EL (cell line): ENCODE measurements around the gene TBC1D22A.

Source experiments
- DNase-seq: peaks from one replicate; pipeline ENCODE4 v3.0.0-alpha.2; 2016

Gene TBC1D22A

GRCh38 chr22:47005506-47006408 lies 243.3 kb downstream of the TBC1D22A start:
- DNase-seq, result no peak

GRCh38 chr22:47006433-47006832 lies 244.0 kb downstream of the TBC1D22A start:
- no peak for DNase-seq

- DNase-seq, result no peak
Measured at GRCh38 chr22:47006869-47007268, 244.4 kb downstream of the TBC1D22A start.

GRCh38 chr22:47007496-47007895 lies 245.0 kb downstream of the TBC1D22A start:
- no peak for DNase-seq

GRCh38 chr22:47008208-47008885 lies 245.9 kb downstream of the TBC1D22A start:
- DNase-seq, result no peak

- DNase-seq, result no peak
Measured at GRCh38 chr22:47009304-47010101, 247.1 kb downstream of the TBC1D22A start.

- DNase-seq, result no peak
Measured at GRCh38 chr22:47010211-47010610, 247.8 kb downstream of the TBC1D22A start.

GRCh38 chr22:47011131-47011858 lies 248.8 kb downstream of the TBC1D22A start:
- DNase-seq, result no peak

- no peak for DNase-seq
Measured at GRCh38 chr22:47011859-47012258, 249.4 kb downstream of the TBC1D22A start.

GRCh38 chr22:47012589-47013370 lies 250.3 kb downstream of the TBC1D22A start:
- DNase-seq, result peak; percentile 48

GRCh38 chr22:47013861-47014635 lies 251.6 kb downstream of the TBC1D22A start:
- DNase-seq, result no peak

- DNase-seq, result no peak
Measured at GRCh38 chr22:47014636-47015345, 252.3 kb downstream of the TBC1D22A start.

- no peak for DNase-seq
Measured at GRCh38 chr22:47015589-47016178, 253.2 kb downstream of the TBC1D22A start.

GRCh38 chr22:47016631-47017030 lies 254.2 kb downstream of the TBC1D22A start:
- DNase-seq, result no peak

GRCh38 chr22:47017245-47017644 lies 254.8 kb downstream of the TBC1D22A start:
- DNase-seq, result no peak

GRCh38 chr22:47018010-47018910 lies 255.8 kb downstream of the TBC1D22A start:
- DNase-seq, result no peak

- DNase-seq, result no peak
Measured at GRCh38 chr22:47019012-47019790, 256.8 kb downstream of the TBC1D22A start.

- DNase-seq, result peak; percentile 31
Measured at GRCh38 chr22:47020166-47020565, 257.7 kb downstream of the TBC1D22A start.
